ENCODE measurements around the gene PRKCE. TPM values are rescaled to one million over a fixed set of nuclear protein-coding genes. Genes with fewer than 3 reads are reported as not detected.
A peak's percentile ranks its signal among the peaks of the same experiment; 100 is the strongest.

Gene PRKCE
- total and polyA plus RNA-seq, 4 experiments from 2014 or later, result 1.8 to 21.7 (median 11.0) TPM

DNA sequence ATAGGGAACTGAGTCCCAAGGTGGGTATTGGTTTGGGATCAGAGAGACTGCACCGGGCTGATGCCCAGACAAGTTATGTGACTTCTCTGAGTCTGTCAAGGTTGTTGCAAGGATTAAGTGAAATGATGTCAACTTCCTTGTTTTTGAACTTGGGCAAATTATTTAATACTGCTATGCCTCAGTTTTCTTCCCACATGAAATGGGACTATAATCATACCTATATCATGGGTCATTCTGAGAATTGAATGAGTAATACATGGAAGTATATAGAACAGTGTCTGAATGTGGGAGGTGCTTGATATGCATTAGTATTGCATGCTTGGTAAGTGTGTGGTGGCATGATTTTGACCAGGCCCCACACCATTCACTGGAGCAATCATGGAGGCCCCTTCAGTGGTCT, 99.0 kb downstream of the PRKCE start:
- no peaks in the 10 kb centered on the region for H3K27me3 ChIP-seq (ENCODE audit: insufficient read depth, low read length)
- DNase-seq, result no peak
- ChIA-PET POLR2A (ENCODE audit: partially characterized antibody) (no interaction called here), CTCF (ENCODE audit: partially characterized antibody) (no interaction called here)
- no peaks in the 10 kb centered on the region for H3K9me3 ChIP-seq (ENCODE audit: control insufficient read depth in 1 of 2, low read length in 2 of 2)
- H3K4me3 Mint-ChIP-seq, result no peak overlapping the region
- no peak overlapping the region for H3K27ac Mint-ChIP-seq
- peaks cover 0 to 14% (median 6%) of the 10 kb centered on the region in 8 donors for H3K9me3 Mint-ChIP-seq
- no peak overlapping the region for H3K27ac ChIP-seq (ENCODE audit: low read depth, low read length)
- H3K27me3 Mint-ChIP-seq, result no peaks in the 10 kb centered on the region
- H3K36me3 Mint-ChIP-seq, result peaks cover 0 to 6% of the 10 kb centered on the region in 2 donors
- H3K4me1 ChIP-seq (ENCODE audit: insufficient read depth, low read length), result no peaks in the 10 kb centered on the region
- intact Hi-C loops (cut with micrococcal nuclease), result no loop called here
- no peak overlapping the region for H3K4me3 ChIP-seq (ENCODE audit: low read length in 2 of 2)
- H3K4me1 Mint-ChIP-seq, result peaks cover 0 to 12% (median 7%) of the 10 kb centered on the region in 4 donors
- no peaks in the 10 kb centered on the region for H3K36me3 ChIP-seq (ENCODE audit: insufficient read depth, low read length)

DNA sequence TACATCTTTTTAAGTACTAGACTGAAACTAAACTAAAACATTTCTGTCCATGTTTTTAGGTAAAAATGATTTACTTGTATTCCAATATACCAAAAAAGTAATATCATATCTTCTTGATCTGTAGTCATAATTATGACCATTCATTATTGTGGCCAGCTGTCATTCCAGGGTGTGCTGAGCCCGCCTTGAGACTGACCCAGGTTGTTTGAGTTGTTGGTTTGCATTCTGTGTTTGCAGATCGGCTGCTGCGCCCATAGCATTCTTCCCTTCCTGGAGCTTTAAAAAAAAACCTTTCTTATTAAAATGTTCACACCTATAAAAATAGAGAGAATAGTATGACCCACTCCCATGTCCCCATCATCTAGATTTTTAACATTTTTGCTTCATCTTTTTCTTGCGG, 101.9 kb downstream of the PRKCE start:
- Histone ChIP-seq H3K4me3 (ENCODE audit: low read length in 2 of 2) (no peak overlapping the region), H3K36me3 (ENCODE audit: insufficient read depth, low read length) (no peaks in the 10 kb centered on the region), H3K27me3 (ENCODE audit: insufficient read depth, low read length) (no peaks in the 10 kb centered on the region), H3K27ac (ENCODE audit: low read depth, low read length) (no peak overlapping the region), H3K4me1 (ENCODE audit: insufficient read depth, low read length) (no peaks in the 10 kb centered on the region), H3K9me3 (ENCODE audit: control insufficient read depth in 1 of 2, low read length in 2 of 2) (no peaks in the 10 kb centered on the region)
- Mint-ChIP-seq H3K4me3 (no peak overlapping the region), H3K27ac (no peak overlapping the region), H3K4me1 (peaks cover 0 to 11% (median 8%) of the 10 kb centered on the region in 4 donors), H3K36me3 (no peaks in the 10 kb centered on the region), H3K9me3 (no peaks in the 10 kb centered on the region), H3K27me3 (no peaks in the 10 kb centered on the region)
- CTCF ChIA-PET (ENCODE audit: partially characterized antibody), result no interaction called here
- POLR2A ChIA-PET (ENCODE audit: partially characterized antibody), result no interaction called here
- intact Hi-C loops (cut with micrococcal nuclease), result no loop called here
- DNase-seq, result no peak

DNA sequence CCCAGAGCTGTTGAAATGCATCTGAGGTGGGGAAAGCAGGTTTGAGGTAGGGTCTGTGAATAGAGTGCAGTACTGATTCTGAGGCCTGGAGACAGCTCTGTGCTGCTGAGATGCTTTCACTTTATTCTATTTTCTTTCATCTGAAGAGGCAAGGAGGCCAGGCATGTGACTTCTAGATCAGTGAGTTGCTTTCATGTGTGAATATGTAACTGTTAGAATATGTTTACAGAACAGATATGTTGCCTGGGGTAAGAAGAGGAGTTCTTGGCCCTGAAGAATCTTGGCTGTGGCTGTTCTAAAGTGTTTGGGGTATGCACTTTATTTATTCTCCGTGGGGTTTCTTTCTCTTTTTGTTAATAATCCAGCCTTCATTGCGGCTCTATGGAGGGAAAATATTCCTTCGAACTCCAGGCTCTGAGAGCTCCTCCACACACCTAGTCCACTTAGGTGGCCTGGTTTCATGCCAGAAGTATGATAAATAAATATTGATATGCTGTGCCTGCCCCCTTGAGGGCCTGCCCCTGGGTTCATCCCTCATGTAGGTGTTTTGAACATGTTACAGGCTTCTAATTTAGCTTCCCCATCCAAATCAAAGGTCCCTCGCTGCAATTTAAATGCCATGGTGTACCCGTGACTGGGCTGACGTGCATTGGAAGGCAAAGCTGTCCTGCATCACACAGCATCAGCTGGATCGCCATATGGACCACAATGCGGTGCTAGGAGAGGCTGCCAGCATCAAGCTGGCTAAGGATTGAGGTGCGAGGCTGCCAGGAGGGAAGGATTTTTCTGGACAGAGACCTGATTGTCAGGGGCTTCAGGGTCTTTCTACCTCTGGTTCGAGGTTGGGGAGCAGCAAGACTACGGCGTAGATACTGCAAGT, 102.9 kb downstream of the PRKCE start:
- intact Hi-C loops (cut with micrococcal nuclease), result no loop called here
- no peaks in the 10 kb centered on the region for H3K9me3 ChIP-seq (ENCODE audit: control insufficient read depth in 1 of 2, low read length in 2 of 2)
- ChIA-PET CTCF (ENCODE audit: partially characterized antibody) (no interaction called here), POLR2A (ENCODE audit: partially characterized antibody) (no interaction called here)
- no peaks in the 10 kb centered on the region for H3K36me3 ChIP-seq (ENCODE audit: insufficient read depth, low read length)
- H3K4me1 ChIP-seq (ENCODE audit: insufficient read depth, low read length), result no peaks in the 10 kb centered on the region
- Mint-ChIP-seq H3K27me3 (no peaks in the 10 kb centered on the region), H3K9me3 (no peaks in the 10 kb centered on the region), H3K36me3 (no peaks in the 10 kb centered on the region), H3K4me3 (no peak overlapping the region), H3K27ac (peak overlapping the region in 1 of 7 donors; percentile 16), H3K4me1 (peaks cover 0 to 9% (median 4%) of the 10 kb centered on the region in 4 donors)
- no peak overlapping the region for H3K27ac ChIP-seq (ENCODE audit: low read depth, low read length)
- DNase-seq, result no peak
- H3K4me3 ChIP-seq (ENCODE audit: low read length in 2 of 2), result no peak overlapping the region
- H3K27me3 ChIP-seq (ENCODE audit: insufficient read depth, low read length), result no peaks in the 10 kb centered on the region

DNA sequence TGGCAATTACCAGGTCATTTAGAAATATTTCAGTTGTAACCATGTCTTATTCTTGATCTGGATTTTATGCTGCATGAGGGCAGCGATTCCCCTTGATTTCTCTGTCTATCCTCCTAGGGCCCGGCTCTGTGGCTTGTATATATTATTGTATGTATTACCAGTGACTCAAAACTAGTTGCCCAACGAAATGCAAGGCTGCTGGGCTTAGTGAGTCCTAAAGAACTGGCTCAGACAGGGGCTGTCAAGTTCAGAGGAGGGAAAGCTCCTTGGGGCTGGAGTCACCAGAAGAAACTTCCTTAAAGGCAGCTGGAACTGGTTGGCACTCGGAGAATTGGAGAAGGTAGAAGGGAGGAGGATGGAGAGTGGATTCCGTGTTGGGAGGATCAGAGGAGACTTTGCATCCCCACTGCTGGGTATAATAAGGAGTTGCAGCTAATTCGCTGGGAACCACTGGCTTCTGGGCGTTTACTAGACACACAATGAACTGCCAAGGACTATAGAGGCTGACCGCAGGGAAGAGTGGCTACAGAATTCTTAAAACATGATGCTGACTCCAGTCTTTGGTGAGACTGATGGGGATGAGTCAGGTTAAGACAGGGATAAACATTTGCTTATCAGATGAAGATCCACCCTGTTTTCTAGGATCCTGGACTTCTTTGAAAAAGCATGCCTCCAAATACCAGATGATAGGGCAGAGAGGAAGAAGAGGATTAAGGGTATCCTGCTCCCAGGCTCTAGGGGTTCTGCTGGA, 104.3 kb downstream of the PRKCE start:
- peaks cover 0 to 8% (median 3%) of the 10 kb centered on the region in 4 donors for H3K4me1 Mint-ChIP-seq
- no peaks in the 10 kb centered on the region for H3K9me3 Mint-ChIP-seq
- H3K36me3 Mint-ChIP-seq, result peaks cover 0 to 7% of the 10 kb centered on the region in 2 donors
- H3K27ac ChIP-seq (ENCODE audit: low read depth, low read length), result no peak overlapping the region
- no peaks in the 10 kb centered on the region for H3K27me3 Mint-ChIP-seq
- peak overlapping the region in 1 of 7 donors; percentile 12 for H3K27ac Mint-ChIP-seq
- H3K36me3 ChIP-seq (ENCODE audit: insufficient read depth, low read length), result no peaks in the 10 kb centered on the region
- no peaks in the 10 kb centered on the region for H3K4me1 ChIP-seq (ENCODE audit: insufficient read depth, low read length)
- no peaks in the 10 kb centered on the region for H3K9me3 ChIP-seq (ENCODE audit: control insufficient read depth in 1 of 2, low read length in 2 of 2)
- H3K4me3 Mint-ChIP-seq, result no peak overlapping the region
- H3K4me3 ChIP-seq (ENCODE audit: low read length in 2 of 2), result no peak overlapping the region
- ChIA-PET CTCF (ENCODE audit: partially characterized antibody) (interaction anchor here (1.0 kb wide), 1 partner anchor 23 kb away, joined by 4 read pairs; no protein-coding TSS in a partner anchor), POLR2A (ENCODE audit: partially characterized antibody) (no interaction called here)
- no peaks in the 10 kb centered on the region for H3K27me3 ChIP-seq (ENCODE audit: insufficient read depth, low read length)
- no peak for DNase-seq
- intact Hi-C loops (cut with micrococcal nuclease), result no loop called here

DNA sequence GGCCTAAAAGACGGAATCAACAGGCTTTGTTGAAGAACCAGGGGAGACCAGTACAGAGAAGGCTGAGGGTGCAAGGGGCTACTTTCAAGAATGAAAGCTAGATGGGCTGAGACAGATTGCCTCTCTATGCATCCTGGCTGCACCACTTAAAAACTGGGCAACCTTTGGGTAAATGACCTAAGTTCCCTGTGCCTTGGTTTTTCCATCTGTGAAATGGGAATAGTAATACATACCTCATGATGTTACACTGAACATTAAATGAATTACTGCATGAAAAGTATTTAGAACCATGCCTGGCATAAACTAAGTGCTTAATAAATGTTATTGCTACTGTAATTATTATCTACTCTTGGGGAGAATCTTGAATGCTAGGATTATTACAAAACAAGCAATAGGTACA, 106.5 kb downstream of the PRKCE start:
- no peaks in the 10 kb centered on the region for H3K9me3 Mint-ChIP-seq
- Histone ChIP-seq H3K36me3 (ENCODE audit: insufficient read depth, low read length) (no peaks in the 10 kb centered on the region), H3K27ac (ENCODE audit: low read depth, low read length) (no peak overlapping the region), H3K27me3 (ENCODE audit: insufficient read depth, low read length) (no peaks in the 10 kb centered on the region), H3K9me3 (ENCODE audit: control insufficient read depth in 1 of 2, low read length in 2 of 2) (no peaks in the 10 kb centered on the region), H3K4me3 (ENCODE audit: low read length in 2 of 2) (no peak overlapping the region), H3K4me1 (ENCODE audit: insufficient read depth, low read length) (no peaks in the 10 kb centered on the region)
- CTCF ChIA-PET (ENCODE audit: partially characterized antibody), result no interaction called here
- DNase-seq, result no peak
- POLR2A ChIA-PET (ENCODE audit: partially characterized antibody), result no interaction called here
- H3K4me3 Mint-ChIP-seq, result no peak overlapping the region
- no peaks in the 10 kb centered on the region for H3K27me3 Mint-ChIP-seq
- no peak overlapping the region for H3K27ac Mint-ChIP-seq
- peaks cover 0 to 7% of the 10 kb centered on the region in 2 donors for H3K36me3 Mint-ChIP-seq
- intact Hi-C loops (cut with micrococcal nuclease), result no loop called here
- peaks cover 0 to 6% (median 4%) of the 10 kb centered on the region in 4 donors for H3K4me1 Mint-ChIP-seq

DNA sequence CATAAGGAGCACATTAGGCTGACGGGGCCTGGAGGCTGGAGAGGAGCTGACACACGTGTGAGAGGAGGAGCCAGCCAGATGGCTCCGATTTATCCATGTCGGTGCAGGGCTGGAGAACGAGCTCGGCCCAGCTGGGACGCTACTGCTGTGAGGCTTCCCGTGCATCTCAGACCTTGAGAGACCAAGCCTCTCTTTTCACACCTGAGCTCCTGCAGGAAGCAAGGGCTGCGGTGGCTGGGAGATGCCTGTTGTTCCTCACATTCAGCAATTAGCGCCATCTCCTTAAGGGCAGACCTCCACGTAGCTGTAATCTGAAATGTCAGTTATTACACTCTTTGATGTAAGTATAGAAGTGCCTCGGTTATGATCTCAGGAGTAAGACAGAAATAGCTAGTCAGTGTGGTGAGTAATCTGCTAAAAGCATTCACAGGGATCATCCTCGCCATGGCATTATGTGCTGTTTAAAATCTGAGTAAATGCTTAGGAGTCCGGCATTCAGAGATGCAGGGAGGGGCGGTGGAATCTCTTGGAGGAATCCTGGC, 107.9 kb downstream of the PRKCE start:
- peaks cover 0 to 6% (median 3%) of the 10 kb centered on the region in 4 donors for H3K4me1 Mint-ChIP-seq
- intact Hi-C loops (cut with micrococcal nuclease), result no loop called here

DNA sequence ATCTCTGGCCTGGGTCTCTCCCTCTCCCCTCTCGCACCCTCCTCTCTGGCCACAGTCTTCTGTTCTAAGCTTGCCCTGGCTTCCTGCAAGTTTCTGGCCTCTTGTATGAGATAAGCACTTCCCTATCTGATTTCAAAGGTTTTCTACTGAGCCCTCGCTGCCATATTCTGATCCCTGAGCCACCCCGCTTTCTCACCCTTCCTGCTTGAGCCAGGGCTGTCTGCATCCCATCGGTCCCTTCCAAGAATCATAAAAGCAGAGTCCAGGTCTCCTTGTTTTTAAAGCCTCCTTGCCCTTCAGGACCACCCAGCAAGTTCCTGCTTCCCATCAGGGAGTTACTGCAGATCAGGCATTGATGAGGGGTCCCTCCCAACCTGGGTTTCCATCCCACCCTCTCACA, 110.2 kb downstream of the PRKCE start:
- H3K36me3 Mint-ChIP-seq, result peaks cover 0 to 7% of the 10 kb centered on the region in 2 donors
- POLR2A ChIA-PET (ENCODE audit: partially characterized antibody), result no interaction called here
- no peaks in the 10 kb centered on the region for H3K4me1 ChIP-seq (ENCODE audit: insufficient read depth, low read length)
- H3K4me3 Mint-ChIP-seq, result no peak overlapping the region
- H3K36me3 ChIP-seq (ENCODE audit: insufficient read depth, low read length), result no peaks in the 10 kb centered on the region
- no peak overlapping the region for H3K27ac Mint-ChIP-seq
- H3K9me3 Mint-ChIP-seq, result no peaks in the 10 kb centered on the region
- intact Hi-C loops (cut with micrococcal nuclease), result no loop called here
- no peaks in the 10 kb centered on the region for H3K9me3 ChIP-seq (ENCODE audit: control insufficient read depth in 1 of 2, low read length in 2 of 2)
- no peaks in the 10 kb centered on the region for H3K27me3 ChIP-seq (ENCODE audit: insufficient read depth, low read length)
- no peak overlapping the region for H3K27ac ChIP-seq (ENCODE audit: low read depth, low read length)
- no peak for DNase-seq
- peaks cover 0 to 6% (median 1%) of the 10 kb centered on the region in 4 donors for H3K4me1 Mint-ChIP-seq
- CTCF ChIA-PET (ENCODE audit: partially characterized antibody), result no interaction called here
- no peak overlapping the region for H3K4me3 ChIP-seq (ENCODE audit: low read length in 2 of 2)
- no peaks in the 10 kb centered on the region for H3K27me3 Mint-ChIP-seq

More for the DNA sequence above, 107.9 kb downstream of the PRKCE start:
- Histone ChIP-seq H3K36me3 (ENCODE audit: insufficient read depth, low read length) (no peaks in the 10 kb centered on the region), H3K27ac (ENCODE audit: low read depth, low read length) (no peak overlapping the region), H3K9me3 (ENCODE audit: control insufficient read depth in 1 of 2, low read length in 2 of 2) (no peaks in the 10 kb centered on the region), H3K4me1 (ENCODE audit: insufficient read depth, low read length) (no peaks in the 10 kb centered on the region), H3K4me3 (ENCODE audit: low read length in 2 of 2) (no peak overlapping the region), H3K27me3 (ENCODE audit: insufficient read depth, low read length) (no peaks in the 10 kb centered on the region)
- H3K27ac Mint-ChIP-seq, result no peak overlapping the region
- H3K36me3 Mint-ChIP-seq, result peaks cover 0 to 7% of the 10 kb centered on the region in 2 donors
- POLR2A ChIA-PET (ENCODE audit: partially characterized antibody), result no interaction called here
- no peak overlapping the region for H3K4me3 Mint-ChIP-seq
- DNase-seq, result no peak
- no peaks in the 10 kb centered on the region for H3K9me3 Mint-ChIP-seq
- CTCF ChIA-PET (ENCODE audit: partially characterized antibody), result interaction anchor here (1.6 kb wide), 1 partner anchor 19 kb away, joined by 6 read pairs; no protein-coding TSS in a partner anchor
- H3K27me3 Mint-ChIP-seq, result no peaks in the 10 kb centered on the region

All from CD4-positive, alpha-beta memory T cell (primary cell).